ENCODE measurements around the gene DNAJC11.

GRCh38 chr1:6690186-6690585, 11.4 kb downstream of the DNAJC11 start:
- TF ChIP-seq EZH2 (IDR thresholded peaks at IDR 0.05; ENCODE audit: borderline replicate concordance) (no peak), CTCF (IDR thresholded peaks at IDR 0.05; ENCODE audit: poor library complexity) (no peak)

Measured in hepatocyte (in vitro differentiated cells).